Neural cell (in vitro differentiated cells): ENCODE measurements around the gene ITFG1. TPM values are rescaled to one million over a fixed set of nuclear protein-coding genes. Genes with fewer than 3 reads are reported as not detected.
"Not testable (repeated sequence)": the region's sequence is repeated elsewhere in the genome, so short reads cannot be mapped to it uniquely, and the experiment has no call there.

Source experiments
- H2AFZ ChIP-seq: fragments of 200-600, 300-800 bp; sonication (generic), shearing (Covaris generic); 2 replicates; pipeline ENCODE4 v1.6.0; 2014; ENCODE audit warnings: low read depth, mild to moderate bottlenecking, antibody characterized with exemption, low read length, moderate library complexity
- H3F3A ChIP-seq: fragments of 200-600 bp; shearing (Covaris generic); 2 replicates; pipeline ENCODE4 v1.6.1; 2016; ENCODE audit warnings: mild to moderate bottlenecking, moderate library complexity, mixed read lengths, antibody characterized with exemption, low read length; ENCODE audit not compliant: insufficient read depth, poor library complexity, severe bottlenecking
- H3K27ac ChIP-seq: fragments of 200-600, 300-800 bp; sonication (generic), shearing (Covaris generic); 2 replicates; pipeline ENCODE4 v1.5.1; 2014; ENCODE audit warnings: mild to moderate bottlenecking, low read length, moderate library complexity
- H3K27me3 ChIP-seq: fragments of 300-800, 200-600 bp; sonication (generic), shearing (Covaris generic); 2 replicates; pipeline ENCODE4 v1.6.0; 2014; ENCODE audit warnings: mild to moderate bottlenecking, low read depth, low read length, moderate library complexity; ENCODE audit not compliant: insufficient read depth
- H3K36me3 ChIP-seq: fragments of 300-800, 200-600 bp; sonication (generic), shearing (Covaris generic); 2 replicates; pipeline ENCODE4 v1.5.1; 2014; ENCODE audit warnings: mild to moderate bottlenecking, antibody characterized with exemption, low read length, moderate library complexity; ENCODE audit not compliant: insufficient read depth
- H3K4me2 ChIP-seq: fragments of 300-800, 200-600 bp; sonication (generic), shearing (Covaris generic); 2 replicates; pipeline ENCODE4 v1.6.0; 2014; ENCODE audit warnings: mild to moderate bottlenecking, low read length
- H3K4me3 ChIP-seq: fragments of 300-800, 200-600 bp; sonication (generic), shearing (Covaris generic); 2 replicates; pipeline ENCODE4 v1.5.1; 2014; ENCODE audit warnings: mild to moderate bottlenecking, low read length, moderate library complexity
- H3K79me2 ChIP-seq: fragments of 200-600 bp; shearing (Covaris generic); replicated peaks from 2 replicates; pipeline ENCODE4 v1.6.0; 2014; ENCODE audit warnings: mild to moderate bottlenecking, low read length, moderate library complexity; ENCODE audit not compliant: insufficient read depth
- H3K9ac ChIP-seq: fragments of 300-800, 200-600 bp; sonication (generic), shearing (Covaris generic); 2 replicates; pipeline ENCODE4 v1.6.1; 2016; ENCODE audit warnings: mild to moderate bottlenecking, low read length, mixed read lengths
- H3K9me2 ChIP-seq: fragments of 200-600 bp; shearing (Covaris generic); 2 replicates; pipeline ENCODE4 v1.6.1; 2016; ENCODE audit warnings: mild to moderate bottlenecking, low read length, mixed read lengths; ENCODE audit not compliant: insufficient read depth
- H3K9me3 ChIP-seq: fragments of 200-600, 300-800 bp; sonication (generic), shearing (Covaris generic); 2 replicates; pipeline ENCODE4 v1.6.1; 2016; ENCODE audit warnings: mild to moderate bottlenecking, mixed run types, low read length, moderate library complexity, mixed read lengths
- H4K20me1 ChIP-seq: fragments of 200-600 bp; shearing (Covaris generic); 2 replicates; pipeline ENCODE4 v1.6.1; 2016; ENCODE audit warnings: mild to moderate bottlenecking, mixed run types; ENCODE audit not compliant: insufficient read depth
- CTCF ChIP-seq: fragments of 450-650 bp; IDR thresholded peaks from 2 replicates; pipeline ENCODE4 v1.5.1; 2014; ENCODE audit warnings: antibody characterized with exemption, mild to moderate bottlenecking, moderate library complexity; ENCODE audit not compliant: poor library complexity, severe bottlenecking
- EP300 ChIP-seq: fragments of 450-650 bp; conservative IDR thresholded peaks from 2 replicates; pipeline ENCODE4 v1.6.1; 2014; ENCODE audit warnings: antibody characterized with exemption, mild to moderate bottlenecking, moderate library complexity; ENCODE audit not compliant: poor library complexity, severe bottlenecking
- EZH2 ChIP-seq: fragments of 200-600, 300-800 bp; shearing (Covaris generic), sonication (generic); IDR thresholded peaks from 2 replicates; pipeline ENCODE4 v1.6.1; 2014; ENCODE audit warnings: antibody characterized with exemption, low read length, borderline replicate concordance, mild to moderate bottlenecking; ENCODE audit not compliant: insufficient read depth, poor library complexity, severe bottlenecking
- MXI1 ChIP-seq: fragments of 450-650 bp; conservative IDR thresholded peaks from 2 replicates; pipeline ENCODE4 v1.6.1; 2014; ENCODE audit warnings: antibody characterized with exemption, mild to moderate bottlenecking; ENCODE audit not compliant: poor library complexity, severe bottlenecking
- POLR2AphosphoS5 ChIP-seq: IDR thresholded peaks from 2 replicates; pipeline ENCODE4 v1.6.1; 2012
- RAD21 ChIP-seq: fragments of 450-650 bp; conservative IDR thresholded peaks from 2 replicates; pipeline ENCODE4 v1.6.1; 2014; ENCODE audit warnings: antibody characterized with exemption, mild to moderate bottlenecking, moderate library complexity
- REST ChIP-seq: IDR thresholded peaks from 2 replicates; pipeline ENCODE4 v1.6.1; 2012; ENCODE audit warnings: borderline replicate concordance
- SMC3 ChIP-seq: fragments of 450-650 bp; conservative IDR thresholded peaks from 2 replicates; pipeline ENCODE4 v1.6.1; 2014; ENCODE audit warnings: antibody characterized with exemption, mild to moderate bottlenecking, moderate library complexity; ENCODE audit not compliant: poor library complexity
- TAF1 ChIP-seq: IDR thresholded peaks from 2 replicates; pipeline ENCODE4 v1.6.1; 2012; ENCODE audit warnings: low read depth
- polyA plus RNA-seq: library from polyadenylated mRNA; depleted of rRNA; stranded (reverse); fragments of >200 nt; gene quantifications from 2 replicates; pipeline ENCODE4 v1.2.3, GENCODE V29; 2014

Gene ITFG1
- polyA plus RNA-seq, 1 donor from 2014 or later: 155 TPM

- no peaks in the 10 kb centered on the region for H3F3A ChIP-seq
- H2AFZ ChIP-seq: no peak overlapping the region
- no peak overlapping the region for H3K9ac ChIP-seq
- no peak overlapping the region for H3K4me3 ChIP-seq
- no peaks in the 10 kb centered on the region for H3K9me2 ChIP-seq
- H4K20me1 ChIP-seq: no peaks in the 10 kb centered on the region
- TF ChIP-seq POLR2AphosphoS5: no peak
- TF ChIP-seq RAD21: no peak
- no peak for TF ChIP-seq SMC3
- no peak for TF ChIP-seq MXI1
- no peak for TF ChIP-seq EZH2
- no peak for TF ChIP-seq CTCF
- TF ChIP-seq EP300: no peak
- TF ChIP-seq TAF1: no peak
- TF ChIP-seq REST: no peak
- H3K36me3 ChIP-seq: no peaks in the 10 kb centered on the region
- H3K27ac ChIP-seq: no peak overlapping the region
- no peaks in the 10 kb centered on the region for H3K79me2 ChIP-seq
- no peaks in the 10 kb centered on the region for H3K27me3 ChIP-seq
- no peak overlapping the region for H3K4me2 ChIP-seq
- H3K9me3 ChIP-seq: no peaks in the 10 kb centered on the region
Observed at GRCh38 chr16:47182318-47182717, 278.5 kb downstream of the ITFG1 start.

- H3K9me2 ChIP-seq, H3K36me3 ChIP-seq: not testable (repeated sequence)
Observed at GRCh38 chr16:47181066-47181465, 279.8 kb downstream of the ITFG1 start.

GRCh38 chr16:47180073-47180472, 280.8 kb downstream of the ITFG1 start:
- no peak overlapping the region for H3K27ac ChIP-seq
- H3K9me3 ChIP-seq: no peaks in the 10 kb centered on the region
- H2AFZ ChIP-seq: no peak overlapping the region
- no peak for TF ChIP-seq SMC3
- no peaks in the 10 kb centered on the region for H3F3A ChIP-seq
- H3K4me3 ChIP-seq: no peak overlapping the region
- H3K9ac ChIP-seq: no peak overlapping the region
- H3K36me3 ChIP-seq: no peaks in the 10 kb centered on the region
- no peaks in the 10 kb centered on the region for H3K9me2 ChIP-seq
- H3K79me2 ChIP-seq: no peaks in the 10 kb centered on the region
- H3K4me2 ChIP-seq: no peak overlapping the region
- H3K27me3 ChIP-seq: no peaks in the 10 kb centered on the region
- H4K20me1 ChIP-seq: no peaks in the 10 kb centered on the region

More at GRCh38 chr16:47181066-47181465, 279.8 kb downstream of the ITFG1 start:
- H3K9ac ChIP-seq, H4K20me1 ChIP-seq, H3K9me3 ChIP-seq, H3K4me2 ChIP-seq, H3F3A ChIP-seq, H3K79me2 ChIP-seq, H3K27ac ChIP-seq, H3K27me3 ChIP-seq, H2AFZ ChIP-seq, H3K4me3 ChIP-seq: not testable (repeated sequence)
